GM12892 (cell line): ENCODE results near the gene STX17.

Experiments used
- DNase-seq: peaks from one replicate; pipeline ENCODE4 v3.0.0; 2011; ENCODE audit not compliant: insufficient read length
- FAIRE-seq: peaks from 2 replicates; lab custom pipeline; 2011; peaks lifted over from hg19 to GRCh38; lab: Jason Lieb, UNC
- POLR2A ChIP-seq: IDR thresholded peaks from 2 replicates; pipeline ENCODE4 v1.6.1; 2011; ENCODE audit warnings: low read depth, low read length, control low read depth
- POLR2AphosphoS5 ChIP-seq: IDR thresholded peaks from 2 replicates; pipeline ENCODE4 v1.6.1; 2011; ENCODE audit warnings: low read depth, low read length, control low read depth
- TAF1 ChIP-seq: IDR thresholded peaks from 2 replicates; pipeline ENCODE4 v1.6.1; 2011; ENCODE audit warnings: low read depth, mild to moderate bottlenecking, control low read depth, low read length, borderline replicate concordance

STX17 gene

GRCh38 chr9:99948896-99949295 is 42.4 kb downstream of the STX17 start:
- DNase-seq (no peak), FAIRE-seq (no peak)

GRCh38 chr9:99953861-99954507 is 47.5 kb downstream of the STX17 start:
- no peak for FAIRE-seq
- no peak for TF ChIP-seq POLR2AphosphoS5
- TF ChIP-seq POLR2A = no peak
- no peak for TF ChIP-seq TAF1
- no peak for DNase-seq

More at GRCh38 chr9:99948896-99949295, 42.4 kb downstream of the STX17 start:
- TF ChIP-seq POLR2AphosphoS5 (no peak), TAF1 (no peak), POLR2A (no peak)

DNA sequence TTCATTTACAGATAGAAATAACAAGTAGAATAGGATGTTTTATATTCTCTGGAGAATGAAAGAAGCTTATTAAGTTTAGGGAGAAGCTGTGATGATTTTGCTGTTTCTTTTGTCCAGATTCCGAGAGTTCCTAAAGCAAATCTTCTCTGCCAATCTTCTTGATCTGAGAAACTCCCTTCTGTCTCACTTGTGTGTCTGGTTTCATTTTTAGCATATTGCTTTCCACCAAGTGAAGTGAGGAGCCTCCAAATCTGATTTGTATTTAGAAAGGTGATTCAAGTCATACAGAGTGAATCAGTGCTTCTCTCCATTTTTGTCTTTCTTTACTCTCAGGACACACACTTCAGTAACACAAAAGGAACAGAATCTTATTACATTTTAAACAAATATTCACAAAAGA is 48.4 kb downstream of the STX17 start:
- DNase-seq (no peak), FAIRE-seq (peak; percentile 72)
- TF ChIP-seq TAF1 = no peak

- FAIRE-seq (peak; percentile 77), DNase-seq (no peak)
- TF ChIP-seq POLR2AphosphoS5 = no peak
- no peak for TF ChIP-seq POLR2A
- no peak for TF ChIP-seq TAF1
Measured at GRCh38 chr9:99955606-99956005, 49.2 kb downstream of the STX17 start.

- FAIRE-seq = no peak
- TF ChIP-seq TAF1 = no peak
- TF ChIP-seq POLR2A = no peak
- no peak for TF ChIP-seq POLR2AphosphoS5
- no peak for DNase-seq
Measured at GRCh38 chr9:99962680-99963261, 56.3 kb downstream of the STX17 start.

DNA sequence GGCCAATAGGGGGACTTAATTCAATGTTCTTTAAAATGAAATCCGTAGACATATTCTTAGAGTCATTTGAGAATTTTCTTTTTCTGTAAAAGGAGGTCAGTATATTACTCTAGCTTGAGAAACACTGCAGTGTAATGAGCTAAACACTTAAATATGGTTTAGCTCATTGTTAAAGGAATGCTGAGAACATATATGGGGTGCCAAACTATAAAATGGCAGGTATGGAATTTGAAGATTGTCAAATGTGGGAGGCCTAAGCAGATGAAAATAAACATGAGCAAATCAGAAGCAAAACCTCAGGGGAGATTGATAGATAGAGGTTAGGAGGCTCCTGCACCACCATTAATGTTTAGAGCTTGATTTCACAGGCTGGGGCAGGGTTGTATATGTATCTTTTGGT is 57.9 kb downstream of the STX17 start:
- TF ChIP-seq POLR2AphosphoS5 (no peak), POLR2A (no peak), TAF1 (no peak)
- DNase-seq (no peak), FAIRE-seq (no peak)

- no peak for TF ChIP-seq TAF1
- TF ChIP-seq POLR2A = no peak
- no peak for TF ChIP-seq POLR2AphosphoS5
- FAIRE-seq = no peak
- no peak for DNase-seq
Measured at GRCh38 chr9:99966001-99966400, 59.5 kb downstream of the STX17 start.

DNA sequence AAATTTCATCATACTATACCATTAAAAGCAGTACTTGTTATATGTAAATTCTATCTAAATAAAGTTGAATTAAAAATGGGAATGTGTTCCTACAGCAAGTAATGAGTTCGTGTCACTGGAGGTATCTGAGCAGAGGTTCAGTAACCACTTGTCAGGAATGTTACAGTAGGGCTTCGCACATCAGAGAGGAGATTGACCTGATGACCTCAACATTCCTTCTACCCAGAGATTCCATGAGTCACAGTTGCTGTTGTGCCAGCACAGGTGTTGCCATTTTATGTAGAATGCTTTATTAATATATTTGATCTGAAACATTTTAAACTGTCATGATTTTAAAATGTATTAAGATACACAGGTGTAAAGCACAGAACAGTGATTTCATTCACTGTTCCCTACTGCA is 60.3 kb downstream of the STX17 start:
- TF ChIP-seq POLR2A (no peak), POLR2AphosphoS5 (no peak), TAF1 (no peak)
- FAIRE-seq (no peak), DNase-seq (no peak)

DNA sequence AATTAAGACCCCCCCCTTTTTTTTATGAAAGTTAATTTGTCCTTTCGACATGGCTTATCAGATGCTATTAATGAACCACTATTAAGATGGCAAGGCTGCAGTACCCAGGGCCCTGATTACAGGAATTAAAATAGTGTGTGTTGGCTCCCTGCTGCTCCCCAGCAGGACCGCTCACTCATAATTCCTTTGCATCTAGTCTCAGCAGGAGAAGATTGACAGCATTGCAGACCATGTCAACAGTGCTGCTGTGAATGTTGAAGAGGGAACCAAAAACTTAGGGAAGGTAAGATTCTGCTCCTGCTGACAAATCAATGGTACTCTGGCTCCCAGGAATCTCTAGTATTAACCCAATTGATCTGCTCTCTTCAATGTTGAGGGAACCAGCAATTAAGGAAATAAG is 61.0 kb downstream of the STX17 start:
- TF ChIP-seq TAF1 = no peak
- TF ChIP-seq POLR2A = no peak
- TF ChIP-seq POLR2AphosphoS5 = no peak
- FAIRE-seq (no peak), DNase-seq (no peak)

- FAIRE-seq (no peak), DNase-seq (no peak)
Measured at GRCh38 chr9:99970481-99970880, 64.0 kb downstream of the STX17 start.

DNA sequence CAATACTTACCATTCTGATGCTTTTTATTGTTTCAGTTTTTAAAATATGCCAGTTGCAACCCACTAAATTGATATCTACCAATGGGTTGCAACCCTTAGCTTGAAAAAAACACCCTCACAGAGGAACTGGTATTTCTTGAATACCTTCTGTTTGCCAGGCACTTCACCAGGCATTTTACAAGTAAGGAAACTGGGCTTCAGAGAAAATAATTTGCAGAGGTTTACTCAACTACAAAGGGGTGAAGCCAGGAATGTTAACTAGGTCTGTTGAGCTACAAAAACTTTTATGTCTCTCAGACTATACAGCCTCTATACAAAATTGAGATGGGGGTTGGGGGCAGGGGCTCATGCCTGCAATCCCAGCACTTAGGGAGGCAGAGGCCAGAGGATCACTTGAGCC is 65.0 kb downstream of the STX17 start:
- DNase-seq (no peak), FAIRE-seq (no peak)
- TF ChIP-seq POLR2AphosphoS5 (no peak), POLR2A (no peak), TAF1 (no peak)

More at GRCh38 chr9:99970481-99970880, 64.0 kb downstream of the STX17 start:
- TF ChIP-seq POLR2A (no peak), POLR2AphosphoS5 (no peak), TAF1 (no peak)

GRCh38 chr9:99973455-99973854 is 67.0 kb downstream of the STX17 start:
- TF ChIP-seq POLR2A = no peak
- no peak for TF ChIP-seq TAF1
- no peak for TF ChIP-seq POLR2AphosphoS5
- no peak for FAIRE-seq
- no peak for DNase-seq
